OCI-LY7 (cell line): ENCODE measurements around the gene SELENOP.

ENCODE experiments used
- CTCF ChIP-seq: fragments of 200-600 bp; sonication (generic); conservative IDR thresholded peaks from 2 replicates; pipeline ENCODE4 v1.5.1; 2014; ENCODE audit warnings: mild to moderate bottlenecking, antibody characterized with exemption, low read length, moderate library complexity, mixed read lengths
- EZH2phosphoT487 ChIP-seq: fragments of 200-600 bp; sonication (generic); IDR thresholded peaks from 2 replicates; pipeline ENCODE4 v1.6.1; 2018; ENCODE audit warnings: low read depth, borderline replicate concordance, mild to moderate bottlenecking, mixed run types, antibody characterized with exemption, low read length, moderate library complexity, mixed read lengths

DNA sequence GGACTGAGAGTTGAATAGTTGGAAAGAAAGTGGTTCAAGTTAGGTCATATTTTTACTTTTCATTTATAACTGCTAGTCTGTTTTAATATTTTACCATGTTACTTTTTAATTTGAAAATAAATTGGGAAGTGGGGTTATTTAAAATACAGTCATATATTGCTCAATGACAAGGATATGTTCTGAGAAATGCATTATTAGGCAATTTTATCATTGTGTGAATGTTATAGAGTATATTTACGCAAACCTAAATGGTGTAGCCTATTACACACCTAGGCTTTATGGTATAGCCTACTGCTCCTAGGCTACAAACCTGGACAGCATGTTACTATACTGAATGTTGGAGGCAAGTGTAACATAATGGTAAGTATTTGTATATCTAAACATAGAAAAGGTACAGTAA lies 49.9 kb downstream of the SELENOP start:
- TF ChIP-seq CTCF (no peak), EZH2phosphoT487 (no peak)
